HTR-8/SVneo (cell line): ENCODE data around the gene PDS5B.
A peak's percentile ranks its signal among the peaks of the same experiment; 100 is the strongest.
"Not testable (repeated sequence)": the region's sequence is repeated elsewhere in the genome, so short reads cannot be mapped to it uniquely, and the experiment has no call there.

Experiments used
- DNase-seq: peaks from one replicate; pipeline ENCODE4 v3.0.0; 2011; ENCODE audit warnings: low spot score, mixed read lengths; ENCODE audit not compliant: insufficient read length
- FAIRE-seq: peaks from 2 replicates; lab custom pipeline; 2011; peaks lifted over from hg19 to GRCh38; lab: Jason Lieb, UNC

PDS5B gene

DNA sequence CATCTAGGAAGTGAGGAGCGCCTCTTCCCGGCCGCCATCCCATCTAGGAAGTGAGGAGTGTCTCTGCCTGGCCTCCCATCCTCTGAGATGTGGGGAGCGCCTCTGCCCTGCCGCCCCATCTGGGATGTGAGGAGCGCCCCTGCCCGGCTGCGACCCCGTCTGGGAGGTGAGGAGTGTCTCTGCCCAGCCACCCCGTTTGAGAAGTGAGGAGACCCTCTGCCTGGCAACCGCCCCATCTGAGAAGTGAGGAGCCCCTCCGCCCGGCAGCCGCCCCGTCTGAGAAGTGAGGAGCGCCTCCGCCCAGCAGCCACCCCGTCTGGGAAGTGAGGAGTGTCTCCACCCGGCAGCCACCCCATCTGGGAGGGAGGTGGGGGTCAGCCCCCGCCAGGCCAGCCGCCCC is 129.9 kb downstream of the PDS5B start:
- FAIRE-seq, DNase-seq: not testable (repeated sequence)

- no peak for FAIRE-seq
- no peak for DNase-seq
These were observed 133.8 kb downstream of the PDS5B start for GRCh38 chr13:32720026-32720425.

DNA sequence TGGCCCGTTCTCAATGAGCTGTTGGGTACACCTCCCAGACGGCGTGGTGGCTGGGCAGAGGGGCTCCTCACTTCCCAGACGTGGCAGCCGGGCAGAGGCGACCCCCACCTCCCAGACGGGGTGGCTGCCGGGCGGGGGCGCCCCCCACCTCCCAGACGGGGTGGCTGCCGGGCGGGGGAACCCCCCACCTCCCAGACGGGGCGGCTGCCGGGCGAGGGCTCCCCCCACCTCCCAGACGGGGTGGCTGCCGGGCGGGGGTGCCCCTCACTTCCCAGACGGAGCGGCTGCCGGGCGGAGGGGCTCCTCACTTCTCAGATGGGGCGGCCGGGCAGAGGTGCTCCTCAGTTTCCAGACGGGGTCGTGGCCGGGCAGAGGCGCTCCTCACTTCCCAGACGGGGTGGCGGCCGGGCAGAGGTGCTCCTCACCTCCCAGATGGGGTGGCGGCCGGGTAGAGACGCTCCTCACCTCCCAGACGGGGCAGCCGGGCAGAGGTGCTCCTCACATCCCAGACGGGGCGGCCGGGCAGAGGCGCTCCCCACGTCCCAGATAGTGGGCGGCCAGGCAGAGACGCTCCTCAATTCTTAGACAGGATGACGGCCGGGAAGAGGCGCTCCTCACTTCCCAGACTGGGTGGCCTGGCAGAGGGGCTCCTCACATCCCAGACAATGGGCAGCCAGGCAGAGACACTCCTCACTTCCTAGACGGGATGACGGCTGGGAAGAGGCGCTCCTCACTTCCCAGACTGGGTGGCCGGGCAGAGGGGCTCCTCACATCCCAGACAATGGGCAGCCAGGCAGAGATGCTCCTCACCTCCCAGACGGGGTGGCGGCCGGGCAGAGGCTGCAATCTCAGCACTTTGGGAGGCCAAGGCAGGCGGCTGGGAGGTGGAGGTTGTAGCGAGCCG is 135.1 kb downstream of the PDS5B start:
- not testable (repeated sequence) for DNase-seq, FAIRE-seq

- no peak for FAIRE-seq
- no peak for DNase-seq
These were observed 136.1 kb downstream of the PDS5B start for GRCh38 chr13:32722340-32722739.

- DNase-seq (no peak), FAIRE-seq (no peak)
These were observed 137.7 kb downstream of the PDS5B start for GRCh38 chr13:32723987-32724386.

GRCh38 chr13:32726374-32727037 is 140.3 kb downstream of the PDS5B start:
- no peak for DNase-seq
- FAIRE-seq: no peak

DNA sequence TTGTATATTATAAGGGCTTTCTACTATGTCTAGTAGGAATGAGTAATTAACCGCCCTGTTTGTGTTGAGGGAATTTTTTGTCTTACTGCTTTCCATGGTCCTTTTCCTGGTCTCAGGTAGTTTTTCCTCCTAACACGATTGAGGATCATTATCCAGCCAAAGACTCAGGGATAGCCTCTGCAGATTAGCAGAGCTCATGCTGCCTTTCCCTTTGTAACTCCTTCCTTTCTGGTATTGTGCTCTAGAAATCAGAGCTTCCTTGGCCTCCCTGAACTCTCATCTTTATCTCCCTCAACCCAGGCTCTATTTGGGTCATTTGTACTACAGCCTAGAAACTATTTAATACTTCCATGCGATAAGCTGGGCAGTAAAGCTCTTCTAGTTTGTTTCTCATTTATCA is 142.1 kb downstream of the PDS5B start:
- no peak for FAIRE-seq
- no peak for DNase-seq

GRCh38 chr13:32729097-32729496 is 142.8 kb downstream of the PDS5B start:
- not testable (repeated sequence) for FAIRE-seq, DNase-seq

- no peak for FAIRE-seq
- DNase-seq: no peak
These were observed 144.8 kb downstream of the PDS5B start for GRCh38 chr13:32731074-32731473.

GRCh38 chr13:32731576-32731975 is 145.3 kb downstream of the PDS5B start:
- DNase-seq: no peak
- FAIRE-seq: no peak

DNA sequence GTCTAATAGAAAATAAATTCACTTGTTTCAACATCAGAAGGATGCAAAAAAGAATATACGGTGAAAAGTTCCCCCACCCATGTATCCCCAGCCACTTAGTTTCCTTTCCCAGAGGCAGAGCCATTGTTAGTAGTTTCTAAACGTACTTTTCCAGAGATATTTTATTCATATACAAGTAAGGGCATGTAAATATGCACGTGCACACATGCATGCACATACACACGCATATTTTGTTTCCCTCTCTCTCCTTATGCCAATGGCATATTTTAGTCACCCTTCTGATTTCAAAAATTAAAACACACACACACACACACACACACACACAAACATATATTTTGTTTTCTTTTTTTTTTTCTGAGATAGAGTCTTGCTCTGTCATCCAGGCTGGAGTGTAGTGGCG is 147.4 kb downstream of the PDS5B start:
- DNase-seq (no peak), FAIRE-seq (no peak)

GRCh38 chr13:32734511-32734910 is 148.3 kb downstream of the PDS5B start:
- peak; percentile 6 for DNase-seq

DNA sequence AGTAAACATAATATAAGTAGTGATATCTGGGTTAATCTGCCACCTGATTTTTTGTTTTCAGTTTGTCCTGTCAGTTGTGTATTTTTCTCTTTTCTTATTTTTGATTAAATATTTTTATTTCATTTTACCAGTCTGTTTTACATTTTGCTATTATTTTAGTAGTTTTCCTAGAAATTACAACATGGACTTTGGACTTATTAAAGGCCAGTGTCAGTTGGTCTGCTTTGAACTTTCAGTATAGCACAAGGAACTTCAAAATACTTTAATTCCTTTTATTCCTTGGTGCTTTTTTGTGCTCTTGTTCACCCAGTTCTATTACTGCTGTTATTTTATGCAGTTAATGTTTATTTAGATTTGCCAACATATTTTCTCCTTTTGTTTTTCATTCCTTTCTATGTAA is 149.6 kb downstream of the PDS5B start:
- FAIRE-seq: no peak
- DNase-seq: no peak

More at GRCh38 chr13:32734511-32734910, 148.3 kb downstream of the PDS5B start:
- no peak for FAIRE-seq

- DNase-seq (no peak), FAIRE-seq (no peak)
These were observed 150.4 kb downstream of the PDS5B start for GRCh38 chr13:32736648-32737047.

DNA sequence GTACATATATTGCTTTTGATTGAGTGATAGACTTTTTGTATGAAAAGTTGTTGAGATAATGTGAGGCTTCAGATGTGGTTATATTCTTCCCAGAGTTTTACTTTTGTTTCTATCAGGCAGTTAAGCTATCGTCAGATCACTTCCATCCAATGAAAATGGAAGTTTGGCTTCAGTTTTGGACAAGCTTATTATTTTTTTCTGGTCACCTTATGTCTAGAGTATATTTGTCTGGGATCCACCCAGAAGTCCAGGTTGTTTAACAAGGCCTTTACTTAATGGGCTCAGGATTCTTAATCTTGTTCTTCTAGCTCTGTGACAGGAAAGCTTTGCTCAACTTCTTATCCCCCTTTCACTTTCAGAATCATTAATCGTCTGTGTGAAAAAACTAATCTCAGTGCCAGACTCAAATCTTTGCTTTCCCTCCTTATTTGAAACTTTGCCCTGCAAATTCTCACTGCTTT is 150.9 kb downstream of the PDS5B start:
- FAIRE-seq: no peak
- DNase-seq: no peak

DNA sequence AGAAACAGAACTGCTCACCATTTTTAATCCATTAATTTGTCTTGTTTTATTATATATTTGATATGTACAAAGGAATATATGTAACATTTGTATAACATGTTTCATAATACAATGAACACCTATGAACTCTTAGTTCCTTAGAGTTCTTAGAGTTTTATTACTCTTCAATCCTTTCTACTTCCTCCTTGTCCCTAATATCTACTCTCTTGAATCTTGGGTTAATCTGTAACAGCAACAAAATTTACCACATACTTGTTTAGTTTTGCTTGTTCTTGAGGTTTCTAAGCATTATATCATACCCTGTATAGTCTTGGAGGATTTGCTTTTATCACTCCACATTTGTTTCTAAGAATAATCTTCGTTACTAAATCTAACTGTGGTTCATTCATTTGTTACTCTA is 151.4 kb downstream of the PDS5B start:
- no peak for DNase-seq
- no peak for FAIRE-seq

DNA sequence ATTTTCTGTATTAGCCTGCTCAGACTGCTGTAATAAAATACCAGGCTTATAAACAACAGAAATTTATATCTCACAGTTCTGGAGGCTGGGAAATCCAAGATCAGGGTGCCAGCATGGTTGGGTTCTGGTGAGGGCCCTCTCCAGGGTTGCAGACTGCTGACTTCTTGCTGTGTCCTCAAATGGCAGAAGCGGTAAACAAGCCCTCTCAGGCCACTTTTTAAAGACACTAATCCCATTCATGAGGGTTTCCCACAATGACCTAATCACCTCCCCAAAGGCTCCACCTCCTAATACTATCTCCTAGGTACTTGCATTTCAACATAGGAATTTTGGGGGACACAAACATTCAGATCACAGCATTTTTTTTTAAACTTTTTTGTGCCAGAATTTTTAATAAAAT is 159.3 kb downstream of the PDS5B start:
- no peak for DNase-seq
- FAIRE-seq: no peak

GRCh38 chr13:32746474-32746873 is 160.2 kb downstream of the PDS5B start:
- DNase-seq (no peak), FAIRE-seq (no peak)

DNA sequence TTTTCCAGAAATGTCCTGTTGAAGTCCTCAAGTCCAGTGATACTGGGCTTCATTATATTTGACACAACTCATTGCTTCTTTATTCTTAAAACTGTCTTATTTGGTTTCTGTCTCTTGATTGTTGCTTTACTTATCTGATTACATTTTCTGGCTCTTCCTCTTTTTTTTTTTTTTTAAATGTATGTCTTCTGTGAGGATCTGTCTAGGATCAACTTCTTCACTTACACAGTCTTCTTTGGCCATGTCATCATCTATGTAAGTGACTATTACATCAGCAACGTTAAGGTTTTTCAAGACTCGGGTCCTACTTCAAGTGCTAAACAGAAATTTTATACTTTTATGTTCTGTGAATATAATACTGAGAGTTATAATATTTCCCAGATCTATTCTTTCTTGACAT is 162.1 kb downstream of the PDS5B start:
- FAIRE-seq (no peak), DNase-seq (no peak)

DNA sequence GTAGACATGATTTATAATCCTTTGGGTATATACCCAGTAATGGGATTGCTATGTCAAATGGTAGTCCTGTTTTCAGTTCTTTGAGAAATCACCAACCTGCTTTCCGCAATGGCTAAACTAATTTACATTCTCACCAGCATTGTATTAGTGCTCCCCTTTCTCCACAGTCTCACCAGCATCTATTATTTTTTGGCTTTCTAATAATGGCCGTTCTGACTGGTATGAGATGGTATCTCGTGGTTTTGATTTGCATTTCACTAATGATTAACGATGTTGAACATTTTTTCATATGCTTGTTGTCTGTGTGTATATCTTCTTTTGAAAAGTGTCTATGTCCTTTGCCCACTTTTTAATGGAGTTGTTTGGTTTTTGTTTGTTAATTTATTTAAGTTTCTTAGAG is 165.1 kb downstream of the PDS5B start:
- DNase-seq (no peak), FAIRE-seq (no peak)

DNA sequence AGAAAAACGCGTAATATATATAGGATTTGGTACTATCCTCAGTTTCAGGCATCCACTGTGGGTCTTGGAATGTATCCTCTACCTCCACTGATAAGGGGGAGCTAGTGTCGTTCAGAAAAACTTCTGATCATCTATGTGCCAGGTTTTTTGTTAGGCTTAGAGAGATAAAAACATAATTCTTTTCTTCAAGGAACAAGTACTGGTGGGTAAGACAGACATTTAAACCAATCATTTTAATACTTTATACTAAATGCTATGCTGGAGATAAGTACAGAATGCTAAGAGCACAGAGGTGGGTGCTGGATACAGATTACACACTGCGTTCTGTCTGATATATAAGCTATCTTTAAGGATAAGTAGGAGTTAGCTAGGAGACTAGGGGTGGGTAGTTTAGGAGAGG is 166.1 kb downstream of the PDS5B start:
- no peak for DNase-seq
- FAIRE-seq: no peak
